ENCODE measurements around the gene C7orf57.
"Not testable (repeated sequence)": the region's sequence is repeated elsewhere in the genome, so short reads cannot be mapped to it uniquely, and the experiment has no call there.

Gene C7orf57

GRCh38 chr7:48082378-48082777 lies 47.0 kb downstream of the C7orf57 start:
- not testable (repeated sequence) for DNase-seq (ENCODE audit: low read depth, low spot score)

DNA sequence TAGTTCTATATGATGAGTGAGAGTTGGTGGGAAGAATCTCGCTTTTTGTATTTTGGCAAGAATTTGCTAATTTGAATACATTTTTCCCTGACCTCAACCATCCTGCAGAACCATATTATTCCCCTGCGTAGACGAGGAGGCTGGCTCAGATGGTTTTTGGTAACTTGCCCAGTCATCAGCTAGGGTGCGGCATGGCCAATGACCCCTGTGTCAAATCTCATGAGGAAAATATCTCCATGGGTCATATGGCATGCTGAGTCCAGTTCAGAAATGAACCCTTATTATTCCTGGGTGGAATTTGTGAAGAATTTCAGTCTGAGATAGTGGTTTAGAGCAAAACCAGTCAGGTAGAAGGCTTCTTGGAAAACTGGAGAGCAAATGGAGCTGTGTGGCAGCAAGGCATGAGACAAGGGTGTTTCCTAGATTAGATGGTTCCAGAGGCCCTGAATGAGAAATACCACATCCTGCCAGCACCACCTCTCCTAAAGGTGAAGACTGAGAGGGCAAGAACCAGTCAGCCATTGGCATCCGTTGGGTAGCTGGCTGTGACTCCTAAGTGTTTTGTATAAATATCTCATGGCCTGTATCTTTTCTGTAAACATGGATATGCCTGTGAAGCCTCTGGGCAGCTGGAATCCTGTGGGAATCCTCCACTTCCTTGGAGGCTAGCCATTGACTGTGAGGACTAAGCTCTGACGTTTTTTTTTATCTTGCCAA lies 47.9 kb downstream of the C7orf57 start:
- H3K27ac ChIP-seq = peak overlapping the region; percentile 100
- no peak for DNase-seq (ENCODE audit: low read depth, low spot score)

More at GRCh38 chr7:48082378-48082777, 47.0 kb downstream of the C7orf57 start:
- H3K27ac ChIP-seq = peak overlapping the region; percentile 100

DNA sequence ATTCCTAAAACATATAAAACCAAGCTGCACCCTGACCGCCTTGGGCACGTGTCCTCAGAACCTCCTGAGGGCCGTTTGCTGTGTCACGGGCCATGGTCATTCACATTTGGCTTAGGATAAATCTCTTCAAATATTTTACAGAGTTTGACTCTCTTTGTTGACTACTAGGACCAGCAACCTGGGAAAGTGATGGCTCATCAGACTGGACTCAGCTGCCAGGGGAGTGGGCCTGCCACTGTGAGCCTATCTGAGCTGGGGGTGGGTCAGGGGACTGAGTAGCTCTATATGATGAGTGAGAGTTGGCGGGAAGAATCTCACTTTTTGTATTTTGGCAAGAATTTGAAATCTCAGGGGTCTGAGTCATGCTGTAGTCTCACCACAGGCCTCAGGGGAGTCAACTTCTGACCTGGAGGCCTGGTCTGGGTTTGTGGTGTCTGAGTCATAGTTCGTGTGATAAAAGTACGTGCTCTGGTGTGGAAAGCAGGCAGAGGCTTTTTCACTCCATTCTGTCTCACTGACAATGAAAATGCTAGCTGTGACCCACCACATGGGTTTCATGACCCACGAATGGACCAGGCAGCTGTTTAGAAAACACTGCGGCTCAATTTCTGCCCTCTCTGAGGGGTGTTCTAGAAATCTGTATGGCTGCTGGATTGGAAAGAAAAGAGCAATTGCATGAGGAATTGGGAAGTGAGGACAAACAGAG lies 49.5 kb downstream of the C7orf57 start:
- DNase-seq (ENCODE audit: low read depth, low spot score) = peak; percentile 85

DNA sequence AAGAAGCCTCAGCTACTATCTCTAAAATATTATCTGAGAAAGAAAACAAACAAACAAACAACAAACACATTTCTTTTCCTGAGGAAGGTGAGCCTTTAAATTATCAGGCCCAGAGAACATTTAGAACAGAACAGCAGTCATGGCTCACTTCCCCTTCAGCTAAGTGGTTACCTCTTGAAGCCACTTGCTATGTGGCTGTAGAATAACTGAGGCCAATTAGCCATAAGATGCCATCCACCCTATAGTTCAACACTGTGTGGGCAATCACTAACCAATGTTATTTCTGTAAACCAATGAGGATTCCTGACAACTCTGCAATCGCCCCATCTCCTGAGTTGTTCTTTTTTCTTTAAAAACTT lies 50.1 kb downstream of the C7orf57 start:
- DNase-seq (ENCODE audit: low read depth, low spot score) = no peak
- H3K27ac ChIP-seq = peak overlapping the region; percentile 100

More for the DNA sequence above, 49.5 kb downstream of the C7orf57 start:
- H3K27ac ChIP-seq = peak overlapping the region; percentile 100

DNA sequence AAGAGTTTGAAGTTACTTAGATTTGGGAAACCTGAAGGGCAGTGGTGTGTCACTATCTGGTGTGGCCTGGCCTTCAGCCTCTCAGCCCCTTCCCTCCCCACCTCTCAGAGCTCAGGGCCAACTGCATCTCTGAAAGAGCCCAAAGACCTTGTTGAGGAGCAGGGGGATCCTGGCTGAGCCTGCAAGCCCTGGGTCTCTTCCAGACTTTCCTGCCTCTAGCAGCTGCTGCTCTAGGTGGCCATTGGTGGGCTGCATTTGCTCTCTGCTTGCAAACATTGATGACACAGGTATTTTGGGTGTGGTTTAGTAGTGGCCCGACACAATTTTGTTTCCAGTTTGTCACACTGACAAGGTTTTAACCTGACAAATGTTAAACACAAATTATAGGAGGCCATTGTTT lies 50.6 kb downstream of the C7orf57 start:
- peak overlapping the region; percentile 100 for H3K27ac ChIP-seq
- no peak for DNase-seq (ENCODE audit: low read depth, low spot score)

DNA sequence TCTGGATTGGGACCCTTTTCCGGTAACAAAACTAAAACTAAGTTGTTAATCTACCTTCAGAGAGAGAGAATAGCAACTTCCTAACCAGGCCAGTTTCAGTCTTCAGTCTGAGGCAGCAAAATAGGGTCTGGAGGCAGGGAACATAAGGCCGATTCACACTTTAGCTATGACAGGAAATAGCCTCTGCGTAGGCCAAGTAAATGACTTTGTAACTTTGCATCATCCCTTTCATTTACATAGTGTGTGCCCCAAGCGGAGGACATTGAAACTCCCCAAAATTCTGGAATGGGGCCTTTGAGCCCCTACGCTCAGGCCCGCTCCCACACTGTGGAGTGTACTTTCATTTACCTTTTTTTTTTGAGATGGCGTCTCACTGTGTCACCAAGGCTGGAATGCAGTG lies 52.0 kb downstream of the C7orf57 start:
- H3K27ac ChIP-seq = peak overlapping the region; percentile 100
- DNase-seq (ENCODE audit: low read depth, low spot score) = no peak

DNA sequence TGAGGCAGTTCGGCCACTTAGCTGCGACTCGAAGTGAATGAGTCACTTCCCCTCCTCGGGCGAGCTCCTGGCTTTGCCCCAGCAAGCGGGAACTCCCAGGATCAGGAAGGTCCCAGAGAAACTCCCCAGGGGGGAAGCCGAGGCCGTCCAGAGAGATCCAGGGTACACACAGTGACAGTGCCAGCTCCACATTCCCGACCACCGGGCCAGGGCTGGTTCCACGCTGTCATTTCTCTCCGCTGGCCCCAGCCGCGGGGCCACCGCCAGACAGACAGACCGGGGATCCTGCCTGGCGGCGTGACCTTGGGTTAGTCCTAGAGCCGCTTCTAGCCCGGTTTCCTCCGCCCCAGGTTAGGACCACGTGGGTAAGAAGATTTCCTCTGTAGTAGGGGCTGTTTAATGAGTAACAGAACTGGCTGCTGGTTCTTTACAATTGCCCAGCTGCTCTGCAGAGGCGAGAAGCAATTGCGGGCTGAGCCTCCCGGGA lies 53.3 kb downstream of the C7orf57 start:
- peak; percentile 75 for DNase-seq (ENCODE audit: low read depth, low spot score)
- peak overlapping the region; percentile 100 for H3K27ac ChIP-seq

GRCh38 chr7:48089046-48090003 lies 54.0 kb downstream of the C7orf57 start, which contains the start of gene UPP1:
UPP1 (plus strand) TSS chr7:48089265; CDS start chr7:48094784, 5,519 bp downstream.
- H3K27ac ChIP-seq = peak within 1 kb of the TSS; percentile 100
- DNase-seq (ENCODE audit: low read depth, low spot score) = no peak

- H3K27ac ChIP-seq = peak overlapping the region; percentile 100
- DNase-seq (ENCODE audit: low read depth, low spot score) = no peak
Measured at GRCh38 chr7:48090095-48090805, 54.9 kb downstream of the C7orf57 start.

- peak overlapping the region; percentile 100 for H3K27ac ChIP-seq
- no peak for DNase-seq (ENCODE audit: low read depth, low spot score)
Measured at GRCh38 chr7:48091506-48092433, 56.4 kb downstream of the C7orf57 start.

GRCh38 chr7:48094861-48095293 lies 59.5 kb downstream of the C7orf57 start:
- no peak for DNase-seq (ENCODE audit: low read depth, low spot score)
- peak overlapping the region; percentile 100 for H3K27ac ChIP-seq

- H3K27ac ChIP-seq = peak overlapping the region; percentile 100
Measured at GRCh38 chr7:48096273-48096672, 60.9 kb downstream of the C7orf57 start.

GRCh38 chr7:48097521-48098231 lies 62.3 kb downstream of the C7orf57 start:
- DNase-seq (ENCODE audit: low read depth, low spot score) = no peak
- peak overlapping the region; percentile 100 for H3K27ac ChIP-seq

More at GRCh38 chr7:48096273-48096672, 60.9 kb downstream of the C7orf57 start:
- DNase-seq (ENCODE audit: low read depth, low spot score) = no peak

DNA sequence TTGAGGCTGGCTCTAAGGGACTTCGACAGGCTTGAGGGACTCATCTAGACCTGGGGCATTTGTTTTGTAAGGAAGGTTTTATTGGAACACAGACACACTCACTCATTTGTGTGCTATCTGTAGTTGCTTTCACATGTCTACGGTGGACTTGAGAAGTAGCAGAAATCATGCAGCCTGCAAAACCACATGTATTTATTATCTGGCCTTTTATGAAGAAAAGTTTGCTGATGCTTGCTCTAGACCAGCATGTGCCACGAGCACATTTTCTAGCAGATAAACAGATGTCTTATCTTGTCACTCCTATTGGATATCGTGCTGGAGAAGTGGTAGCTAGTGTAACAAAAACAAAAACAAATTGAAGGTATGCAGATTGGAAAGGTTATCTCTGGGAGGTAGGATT lies 63.5 kb downstream of the C7orf57 start:
- no peak for DNase-seq (ENCODE audit: low read depth, low spot score)
- H3K27ac ChIP-seq = peak overlapping the region; percentile 100

- no peak for DNase-seq (ENCODE audit: low read depth, low spot score)
- H3K27ac ChIP-seq = peak overlapping the region; percentile 100
Measured at GRCh38 chr7:48099781-48100180, 64.4 kb downstream of the C7orf57 start.

- DNase-seq (ENCODE audit: low read depth, low spot score) = no peak
- H3K27ac ChIP-seq = peak overlapping the region; percentile 100
Measured at GRCh38 chr7:48101352-48101751, 66.0 kb downstream of the C7orf57 start.

DNA sequence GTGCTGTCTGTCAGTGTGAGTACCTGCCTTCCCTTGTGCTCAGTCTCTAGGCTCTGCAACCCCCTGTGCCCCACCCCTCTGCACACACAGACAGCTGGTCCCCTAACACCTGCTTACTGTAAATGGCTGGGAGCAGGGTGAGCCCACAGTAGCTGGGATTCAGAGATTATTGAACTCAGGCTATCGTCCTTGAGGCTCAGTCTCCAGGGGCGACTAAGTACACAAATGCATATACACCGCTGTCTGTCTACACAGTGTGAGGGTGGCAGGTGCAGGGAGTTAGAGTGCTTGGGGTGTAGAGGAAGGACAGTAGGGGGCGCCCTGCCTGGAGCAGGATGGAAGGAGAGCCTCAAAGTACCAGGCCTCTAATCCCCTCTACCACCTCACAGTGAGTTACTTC lies 66.6 kb downstream of the C7orf57 start:
- DNase-seq (ENCODE audit: low read depth, low spot score) = no peak
- peak overlapping the region; percentile 100 for H3K27ac ChIP-seq

DNA sequence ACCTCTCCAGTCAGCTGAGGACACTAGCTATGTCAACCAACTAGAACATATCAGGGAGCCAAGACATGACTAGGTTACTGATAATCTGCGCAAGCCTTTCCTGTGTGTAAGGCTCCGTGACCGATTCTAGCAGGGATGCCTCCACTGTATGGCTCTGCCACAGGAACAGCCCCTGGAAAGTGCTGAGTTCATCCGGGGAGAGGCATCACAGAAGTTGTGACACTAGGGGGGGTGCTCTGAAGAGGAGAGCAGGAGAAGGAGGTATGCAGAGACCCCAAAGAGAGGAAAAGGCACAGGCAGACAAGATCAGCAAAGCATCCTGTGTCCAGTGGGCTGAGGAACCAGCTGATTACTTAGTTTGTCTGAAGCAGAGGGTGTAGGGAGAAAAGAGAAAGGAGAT lies 67.2 kb downstream of the C7orf57 start:
- DNase-seq (ENCODE audit: low read depth, low spot score) = no peak
- H3K27ac ChIP-seq = peak overlapping the region; percentile 100

Data from epithelial cell of prostate (primary cell).